CD8-positive, alpha-beta memory T cell (primary cell): ENCODE results near the gene TMEM176A. TPM values are rescaled to one million over a fixed set of nuclear protein-coding genes. Genes with fewer than 3 reads are reported as not detected.

Source experiments
- CTCF ChIA-PET: fragments of 350-600 bp; sonication (Branson Sonifier 250); formaldehyde crosslinking; loops from one replicate; lab custom pipeline; 2021; ENCODE audit warnings: antibody characterized with exemption; lab: Charles Lee
- POLR2A ChIA-PET: fragments of 350-600 bp; sonication (Branson Sonifier 250); formaldehyde crosslinking; loops from one replicate; lab custom pipeline; 2021; ENCODE audit warnings: antibody characterized with exemption; lab: Charles Lee
- DNase-seq, 5 donors: peaks; one replicate each; pipeline versions ENCODE4 v3.0.0 to v3.0.0-alpha.2; 2020 to 2022; ENCODE audit warnings: mixed read lengths in 1 of 5
- H3K27ac ChIP-seq: one replicate; pipeline ENCODE4 v1.7.0; 2013; ENCODE audit warnings: low read depth, mild to moderate bottlenecking, low read length, moderate library complexity
- H3K27me3 ChIP-seq: 2 replicates; pipeline ENCODE4 v1.7.0; 2013; ENCODE audit warnings: low read length, mild to moderate bottlenecking; ENCODE audit not compliant: insufficient read depth, poor library complexity, severe bottlenecking
- H3K36me3 ChIP-seq: 2 replicates; pipeline ENCODE4 v1.7.0; 2013; ENCODE audit warnings: mild to moderate bottlenecking, low read length, moderate library complexity; ENCODE audit not compliant: insufficient read depth
- H3K4me1 ChIP-seq: 2 replicates; pipeline ENCODE4 v1.7.0; 2013; ENCODE audit warnings: mild to moderate bottlenecking, low read length, moderate library complexity; ENCODE audit not compliant: insufficient read depth
- H3K4me3 ChIP-seq: 2 replicates; pipeline ENCODE4 v1.7.0; 2013; ENCODE audit warnings: mild to moderate bottlenecking, low read length
- H3K9me3 ChIP-seq: 2 replicates; pipeline ENCODE4 v1.7.0; 2013; ENCODE audit warnings: mild to moderate bottlenecking, low read length
- H3K27ac Mint-ChIP-seq, 8 donors: one replicate each; pipeline ENCODE4 v1.8.0; 2020 to 2021; ENCODE audit warnings: mixed read lengths in 8 of 8, mild to moderate bottlenecking in 6 of 8, inconsistent platforms in 3 of 8, moderate library complexity in 3 of 8
- H3K27me3 Mint-ChIP-seq, 2 donors: one replicate each; pipeline ENCODE4 v1.8.0; 2020 to 2021; ENCODE audit warnings: mixed read lengths in 2 of 2, mild to moderate bottlenecking in 1 of 2, moderate library complexity in 1 of 2
- H3K36me3 Mint-ChIP-seq, 3 donors: one replicate each; pipeline ENCODE4 v1.8.0; 2020 to 2021; ENCODE audit warnings: mixed read lengths in 3 of 3, inconsistent platforms in 1 of 3, mild to moderate bottlenecking in 1 of 3
- H3K4me1 Mint-ChIP-seq, 3 donors: one replicate each; pipeline ENCODE4 v1.8.0; 2020 to 2021; ENCODE audit warnings: mixed read lengths in 3 of 3, inconsistent platforms in 1 of 3, mild to moderate bottlenecking in 1 of 3
- H3K4me3 Mint-ChIP-seq, 7 donors: one replicate each; pipeline ENCODE4 v1.8.0; 2020 to 2021; ENCODE audit warnings: mixed read lengths in 7 of 7, mild to moderate bottlenecking in 6 of 7, moderate library complexity in 4 of 7, inconsistent platforms in 2 of 7
- H3K9me3 Mint-ChIP-seq, 5 donors: one replicate each; pipeline ENCODE4 v1.8.0; 2020 to 2022; ENCODE audit warnings: mixed read lengths in 5 of 5, mild to moderate bottlenecking in 3 of 5, moderate library complexity in 2 of 5, inconsistent platforms in 1 of 5
- polyA plus RNA-seq: library from polyadenylated mRNA; unstranded; fragments of 300-500 nt; fragmentation: Illumina TruSeq; gene quantifications from one replicate; pipeline ENCODE4 v1.2.3, GENCODE V29; 2021
- total RNA-seq, 2 experiments: library from RNA; stranded (reverse); gene quantifications; one replicate each; pipeline ENCODE4 v1.2.3, GENCODE V29; 2021

Gene TMEM176A
- total and polyA plus RNA-seq, 3 experiments from 2014 or later = 0.26 TPM; not detected in 2

DNA sequence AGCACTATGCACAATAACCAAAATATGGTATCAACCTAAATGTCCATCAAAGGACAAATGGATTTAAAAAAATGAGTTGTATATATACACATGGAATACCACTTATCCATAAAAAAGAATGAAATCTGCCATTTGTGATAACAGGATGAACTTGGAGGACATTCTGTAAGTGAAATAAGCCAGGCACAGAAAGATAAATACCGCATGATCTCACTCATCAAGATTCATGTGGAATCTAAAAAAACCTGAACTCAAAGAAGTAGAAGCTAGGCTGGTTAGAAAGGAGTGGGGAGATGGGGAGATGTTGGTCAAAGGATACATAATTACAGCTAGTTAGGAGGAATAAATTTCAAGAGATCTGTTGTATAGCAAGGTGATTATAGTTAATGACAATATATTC is 34.5 kb downstream of the TMEM176A start:
- ChIA-PET POLR2A (no interaction called here), CTCF (interaction anchor here (0.9 kb wide), 1 partner anchor 63 kb away, joined by 3 read pairs; no protein-coding TSS in a partner anchor)
- H3K27ac ChIP-seq = no peak overlapping the region
- no peaks in the 10 kb centered on the region for H3K36me3 ChIP-seq
- H3K27me3 Mint-ChIP-seq = peaks cover 29 to 38% of the 10 kb centered on the region in 2 donors
- H3K9me3 Mint-ChIP-seq = no peaks in the 10 kb centered on the region
- H3K9me3 ChIP-seq = no peaks in the 10 kb centered on the region
- no peak overlapping the region for H3K4me3 ChIP-seq
- H3K36me3 Mint-ChIP-seq = peaks cover 0 to 2% (median 0%) of the 10 kb centered on the region in 3 donors
- peaks cover 3% of the 10 kb centered on the region for H3K27me3 ChIP-seq
- no peak overlapping the region for H3K4me3 Mint-ChIP-seq
- H3K27ac Mint-ChIP-seq = no peak overlapping the region
- no peaks in the 10 kb centered on the region for H3K4me1 Mint-ChIP-seq
- no peak for DNase-seq
- no peaks in the 10 kb centered on the region for H3K4me1 ChIP-seq

DNA sequence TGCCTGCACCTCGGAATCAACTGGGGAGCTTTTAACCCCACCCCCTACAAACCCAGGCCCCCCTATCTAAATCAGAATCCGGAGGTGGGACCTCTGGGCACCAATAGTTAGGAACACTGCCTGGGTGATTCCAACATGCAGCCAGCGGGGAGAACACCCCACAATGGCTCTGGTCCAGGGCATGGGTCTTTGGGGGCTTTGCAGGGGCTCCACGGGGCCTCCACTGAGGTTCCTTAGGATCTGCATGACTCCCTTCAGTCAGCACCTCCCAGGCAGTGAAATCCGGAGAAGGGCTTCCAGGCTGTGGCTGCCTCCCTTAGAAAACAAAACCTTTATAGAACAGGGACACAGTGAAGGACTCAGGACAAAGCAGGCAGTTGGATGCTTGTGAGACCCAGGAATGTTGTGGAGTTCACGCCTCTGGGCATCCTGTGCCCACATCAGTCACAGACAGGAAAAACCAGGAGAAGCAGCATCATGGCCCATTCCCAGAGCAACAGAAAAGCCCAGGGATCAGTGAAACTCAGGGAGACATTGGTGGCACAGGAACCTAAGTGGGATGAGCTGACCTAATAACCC is 35.2 kb downstream of the TMEM176A start:
- Histone ChIP-seq H3K9me3 (no peaks in the 10 kb centered on the region), H3K4me1 (no peaks in the 10 kb centered on the region), H3K27ac (no peak overlapping the region), H3K27me3 (peaks cover 3% of the 10 kb centered on the region), H3K4me3 (no peak overlapping the region), H3K36me3 (no peaks in the 10 kb centered on the region)
- Mint-ChIP-seq H3K9me3 (no peaks in the 10 kb centered on the region), H3K27me3 (peaks cover 28 to 31% of the 10 kb centered on the region in 2 donors), H3K27ac (no peak overlapping the region), H3K4me1 (no peaks in the 10 kb centered on the region), H3K36me3 (peaks cover 0 to 2% (median 0%) of the 10 kb centered on the region in 3 donors), H3K4me3 (no peak overlapping the region)
- POLR2A ChIA-PET = interaction anchor here (0.7 kb wide), 1 partner anchor 581 kb away, joined by 5 read pairs; no protein-coding TSS in a partner anchor
- no peak for DNase-seq
- CTCF ChIA-PET = interaction anchor here (0.9 to 1.4 kb wide), 2 partner anchors 41 to 63 kb away, joined by 3 read pairs; no protein-coding TSS in a partner anchor

DNA sequence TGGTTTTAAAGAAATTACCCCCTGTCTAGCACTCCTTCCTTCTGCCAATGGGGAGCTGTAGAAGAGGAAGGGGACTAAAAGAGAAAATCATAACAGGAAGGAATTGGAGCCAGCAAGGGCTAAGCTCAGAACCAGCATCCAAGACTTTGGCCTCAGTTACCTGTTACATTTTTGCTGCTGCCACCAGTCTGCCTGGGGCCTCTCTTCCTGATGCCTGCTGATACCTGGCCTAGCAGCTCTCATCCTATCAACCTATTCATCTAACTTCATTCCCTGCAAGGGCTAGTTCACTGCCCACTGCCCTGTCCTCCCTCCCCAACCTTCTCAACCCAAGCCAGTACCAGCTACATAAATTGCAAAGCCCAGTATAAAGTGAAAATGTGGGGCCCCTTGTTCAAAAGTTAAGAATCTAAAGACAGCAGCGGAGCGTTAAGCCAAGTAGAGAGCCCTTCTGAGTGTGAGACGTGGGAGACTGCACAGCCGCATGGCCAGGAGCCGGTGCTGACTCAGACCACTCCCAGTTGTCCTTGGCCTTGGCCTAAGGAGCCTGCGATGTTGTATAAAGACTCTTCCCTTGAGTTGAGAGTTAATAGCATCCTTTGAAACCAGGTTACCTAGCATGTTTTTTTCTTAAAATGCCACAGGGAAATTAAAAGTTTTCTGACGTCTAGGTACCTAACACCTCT is 38.5 kb downstream of the TMEM176A start:
- H3K27me3 ChIP-seq = peaks cover 3% of the 10 kb centered on the region
- H3K36me3 ChIP-seq = no peaks in the 10 kb centered on the region
- H3K27ac ChIP-seq = no peak overlapping the region
- no peaks in the 10 kb centered on the region for H3K4me1 Mint-ChIP-seq
- H3K4me1 ChIP-seq = no peaks in the 10 kb centered on the region
- H3K27ac Mint-ChIP-seq = no peak overlapping the region
- H3K9me3 Mint-ChIP-seq = no peaks in the 10 kb centered on the region
- ChIA-PET CTCF (no interaction called here), POLR2A (no interaction called here)
- H3K36me3 Mint-ChIP-seq = no peaks in the 10 kb centered on the region
- H3K4me3 ChIP-seq = no peak overlapping the region
- H3K9me3 ChIP-seq = no peaks in the 10 kb centered on the region
- no peak overlapping the region for H3K4me3 Mint-ChIP-seq
- peaks cover 8 to 10% of the 10 kb centered on the region in 2 donors for H3K27me3 Mint-ChIP-seq
- DNase-seq = no peak

DNA sequence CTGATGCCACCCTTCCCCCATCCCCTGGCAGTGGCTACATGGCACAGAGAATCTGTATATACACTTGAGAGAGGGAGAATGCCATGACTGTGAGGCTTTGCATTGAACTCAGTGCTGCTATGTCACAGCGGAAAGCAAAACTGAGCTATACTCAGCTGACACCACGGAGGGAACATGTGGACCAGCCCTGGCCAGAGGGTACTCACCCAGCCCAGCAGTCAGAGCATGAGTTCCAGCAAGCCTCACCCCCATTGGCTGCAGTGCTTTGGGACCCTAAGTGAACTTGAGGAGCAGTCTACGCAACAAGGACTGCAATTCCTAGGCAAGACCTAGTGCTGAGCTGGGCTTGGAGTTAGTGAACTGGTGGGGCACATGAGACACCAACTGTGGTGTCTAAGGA is 41.4 kb downstream of the TMEM176A start:
- Histone ChIP-seq H3K4me3 (no peak overlapping the region), H3K27me3 (no peaks in the 10 kb centered on the region), H3K4me1 (no peaks in the 10 kb centered on the region), H3K36me3 (no peaks in the 10 kb centered on the region), H3K9me3 (no peaks in the 10 kb centered on the region), H3K27ac (no peak overlapping the region)
- no peaks in the 10 kb centered on the region for H3K27me3 Mint-ChIP-seq
- CTCF ChIA-PET = no interaction called here
- H3K36me3 Mint-ChIP-seq = no peaks in the 10 kb centered on the region
- no peak for DNase-seq
- no peaks in the 10 kb centered on the region for H3K9me3 Mint-ChIP-seq
- no peak overlapping the region for H3K27ac Mint-ChIP-seq
- H3K4me1 Mint-ChIP-seq = no peaks in the 10 kb centered on the region
- POLR2A ChIA-PET = no interaction called here
- no peak overlapping the region for H3K4me3 Mint-ChIP-seq

DNA sequence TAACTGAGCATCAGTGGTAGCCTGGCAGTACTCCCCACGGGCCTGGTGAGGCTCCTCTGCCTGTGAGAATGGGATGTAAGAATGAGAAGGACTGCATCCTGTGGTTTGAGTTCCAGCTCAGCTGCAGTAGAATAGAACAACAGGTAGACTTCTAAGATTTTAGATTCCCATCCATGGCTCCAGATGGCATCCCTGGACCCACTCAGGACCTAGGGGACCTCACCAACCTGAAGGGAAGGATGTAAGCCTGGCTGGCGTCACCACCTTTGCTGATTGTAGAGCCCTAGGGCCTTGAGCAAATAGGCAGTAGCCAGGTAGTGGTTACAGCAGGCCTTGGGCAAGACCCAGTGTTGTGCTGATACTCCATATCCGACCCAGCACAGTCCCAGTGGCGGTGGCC is 42.1 kb downstream of the TMEM176A start:
- H3K9me3 ChIP-seq = no peaks in the 10 kb centered on the region
- H3K4me1 ChIP-seq = no peaks in the 10 kb centered on the region
- no peak for DNase-seq
- ChIA-PET POLR2A (no interaction called here), CTCF (no interaction called here)
- H3K27ac Mint-ChIP-seq = no peak overlapping the region
- no peak overlapping the region for H3K27ac ChIP-seq
- H3K36me3 Mint-ChIP-seq = no peaks in the 10 kb centered on the region
- no peak overlapping the region for H3K4me3 Mint-ChIP-seq
- no peaks in the 10 kb centered on the region for H3K27me3 Mint-ChIP-seq
- no peaks in the 10 kb centered on the region for H3K27me3 ChIP-seq
- H3K4me3 ChIP-seq = no peak overlapping the region
- H3K36me3 ChIP-seq = no peaks in the 10 kb centered on the region
- no peaks in the 10 kb centered on the region for H3K9me3 Mint-ChIP-seq
- H3K4me1 Mint-ChIP-seq = no peaks in the 10 kb centered on the region

DNA sequence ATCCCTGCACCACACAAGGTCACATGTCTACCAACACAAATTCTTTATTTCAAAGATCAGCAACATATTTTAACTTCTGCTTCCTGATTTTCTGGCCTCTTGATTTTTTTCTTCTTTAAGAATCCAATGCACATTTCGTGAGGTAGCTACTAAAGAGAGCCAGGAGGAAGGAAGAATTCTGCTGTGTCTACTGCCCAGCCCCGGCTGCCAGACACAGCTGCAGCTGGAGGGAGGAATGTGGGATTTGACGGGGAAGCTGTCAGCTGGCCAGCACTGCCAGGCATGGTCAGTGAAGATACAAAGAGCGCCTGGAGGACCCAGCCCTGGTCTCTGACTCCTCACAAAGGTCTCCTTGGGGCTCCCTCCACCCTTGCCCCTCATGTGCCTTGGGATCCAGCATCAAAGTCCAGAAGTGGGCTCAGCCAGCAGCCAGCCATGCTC is 44.9 kb downstream of the TMEM176A start:
- Histone ChIP-seq H3K36me3 (no peaks in the 10 kb centered on the region), H3K4me3 (no peak overlapping the region), H3K4me1 (no peaks in the 10 kb centered on the region), H3K27ac (no peak overlapping the region), H3K9me3 (no peaks in the 10 kb centered on the region), H3K27me3 (no peaks in the 10 kb centered on the region)
- CTCF ChIA-PET = no interaction called here
- POLR2A ChIA-PET = no interaction called here
- Mint-ChIP-seq H3K27ac (no peak overlapping the region), H3K4me1 (no peaks in the 10 kb centered on the region), H3K9me3 (no peaks in the 10 kb centered on the region), H3K4me3 (no peak overlapping the region), H3K27me3 (peaks cover 0 to 11% of the 10 kb centered on the region in 2 donors), H3K36me3 (no peaks in the 10 kb centered on the region)
- DNase-seq = no peak

DNA sequence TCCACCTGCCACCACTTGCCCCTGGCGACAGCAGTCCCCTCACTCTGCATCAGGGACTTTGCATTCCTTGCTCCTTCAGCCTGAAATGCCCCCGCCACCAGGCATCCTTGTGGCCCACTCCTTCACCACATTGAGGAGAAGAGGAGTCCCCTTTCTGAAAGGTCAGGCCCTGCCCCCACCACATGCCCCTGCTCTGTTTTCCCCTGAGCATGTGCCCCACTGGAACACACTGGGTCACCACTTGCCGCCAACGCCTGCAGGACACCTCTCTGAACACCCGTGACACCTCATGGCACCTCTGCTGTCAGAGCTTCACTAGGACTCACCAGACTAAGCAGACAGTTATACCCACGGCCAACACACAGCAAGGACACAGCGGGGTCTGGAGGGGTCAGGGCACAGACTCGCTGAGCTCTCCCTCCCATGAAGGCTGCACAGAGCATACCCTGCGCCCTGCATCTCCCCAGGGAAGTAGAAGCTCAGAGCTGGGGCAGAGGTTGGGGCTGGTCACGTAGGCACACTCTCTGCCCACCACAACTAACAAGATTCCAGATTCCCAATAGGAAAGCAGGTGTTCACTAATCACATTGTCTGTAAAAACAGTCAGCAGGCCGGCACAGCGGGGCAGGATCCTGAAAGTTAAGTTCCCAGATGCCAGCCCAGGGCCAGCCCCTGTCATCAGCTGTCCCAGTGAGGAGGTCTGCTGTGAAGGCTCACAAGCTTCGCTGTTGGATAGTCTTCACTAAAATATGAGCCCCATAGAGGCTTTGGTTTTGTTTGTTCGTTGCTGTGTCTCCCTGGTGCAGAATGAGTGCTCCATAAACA is 45.9 kb downstream of the TMEM176A start:
- POLR2A ChIA-PET = no interaction called here

DNA sequence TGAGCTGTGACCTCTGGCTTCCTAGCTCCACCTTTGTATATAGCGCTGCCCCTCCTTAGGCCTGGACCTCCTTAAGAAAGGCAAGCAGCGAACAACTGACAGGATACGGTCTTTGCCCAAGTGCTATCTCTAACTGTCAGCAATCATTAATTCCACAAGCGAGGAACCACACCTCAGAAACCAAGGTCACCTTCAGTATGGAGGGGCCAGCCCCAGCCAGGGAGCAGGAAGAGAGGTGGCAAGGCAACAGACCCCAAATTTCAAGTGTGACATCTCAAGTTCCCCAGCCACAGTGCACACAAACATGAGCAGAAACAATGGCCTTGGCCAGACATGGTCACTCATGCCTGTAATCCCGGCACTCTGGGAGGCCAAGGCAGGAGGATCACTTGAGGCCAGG is 47.0 kb downstream of the TMEM176A start:
- Mint-ChIP-seq H3K4me3 (no peak overlapping the region), H3K9me3 (no peaks in the 10 kb centered on the region), H3K27me3 (peaks cover 11 to 30% of the 10 kb centered on the region in 2 donors), H3K4me1 (no peaks in the 10 kb centered on the region), H3K27ac (peak overlapping the region in 1 of 8 donors; percentile 54), H3K36me3 (no peaks in the 10 kb centered on the region)
- DNase-seq = no peak
- Histone ChIP-seq H3K9me3 (no peaks in the 10 kb centered on the region), H3K27ac (no peak overlapping the region), H3K4me3 (no peak overlapping the region), H3K36me3 (no peaks in the 10 kb centered on the region), H3K4me1 (no peaks in the 10 kb centered on the region), H3K27me3 (peaks cover 8% of the 10 kb centered on the region)
- ChIA-PET POLR2A (no interaction called here), CTCF (no interaction called here)

More for the DNA sequence above, 45.9 kb downstream of the TMEM176A start:
- Histone ChIP-seq H3K27me3 (no peaks in the 10 kb centered on the region), H3K9me3 (no peaks in the 10 kb centered on the region), H3K36me3 (no peaks in the 10 kb centered on the region), H3K4me1 (no peaks in the 10 kb centered on the region), H3K27ac (no peak overlapping the region), H3K4me3 (no peak overlapping the region)
- Mint-ChIP-seq H3K27me3 (peaks cover 7 to 21% of the 10 kb centered on the region in 2 donors), H3K36me3 (no peaks in the 10 kb centered on the region), H3K9me3 (no peaks in the 10 kb centered on the region), H3K4me3 (no peak overlapping the region), H3K4me1 (no peaks in the 10 kb centered on the region), H3K27ac (no peak overlapping the region)
- DNase-seq = no peak
- CTCF ChIA-PET = interaction anchor here (0.5 kb wide), 1 partner anchor 213 kb away, joined by 4 read pairs; no protein-coding TSS in a partner anchor
